Activated T-helper 2 cell treated with anti-CD3 and anti-CD28 coated beads, Interferon-gamma antibody, Interleukin-2, Interleukin-4, amounts not matched to agents 10 μg/mL and 5 μg/mL and 100 μg/mL, durations not matched to agents 14 hours and 24 hours and 36 hours (primary cell): ENCODE results near the gene RNF152. TPM values are rescaled to one million over a fixed set of nuclear protein-coding genes. Genes with fewer than 3 reads are reported as not detected.

Experiments used
- DNase-seq: peaks from one replicate; pipeline ENCODE4 v3.0.0; 2021; ENCODE audit warnings: low spot score
- H3K27ac Mint-ChIP-seq: one replicate; pipeline ENCODE4 v1.8.0; 2021; ENCODE audit warnings: mixed read lengths
- H3K27me3 Mint-ChIP-seq: one replicate; pipeline ENCODE4 v1.8.0; 2021; ENCODE audit warnings: low read depth, mixed read lengths
- H3K36me3 Mint-ChIP-seq: one replicate; pipeline ENCODE4 v1.8.0; 2021; ENCODE audit warnings: low read depth, mixed read lengths
- H3K4me1 Mint-ChIP-seq: one replicate; pipeline ENCODE4 v1.8.0; 2021; ENCODE audit warnings: low read depth, mixed read lengths
- H3K4me3 Mint-ChIP-seq: one replicate; pipeline ENCODE4 v1.8.0; 2021; ENCODE audit warnings: low read depth, mild to moderate bottlenecking, moderate library complexity, mixed read lengths
- H3K9me3 Mint-ChIP-seq: one replicate; pipeline ENCODE4 v1.8.0; 2021; ENCODE audit warnings: mixed read lengths
- intact Hi-C: fragments of 100-400 bp; cut with micrococcal nuclease; formaldehyde crosslinking; loops from one replicate; pipeline ENCODE4 v1.15.1; 2023
- total RNA-seq: library from RNA; stranded (reverse); gene quantifications from 2 replicates; pipeline ENCODE4 v1.2.3, GENCODE V29; 2022

RNF152 gene
- total RNA-seq, 1 donor from 2014 or later = 0.21 TPM

DNA sequence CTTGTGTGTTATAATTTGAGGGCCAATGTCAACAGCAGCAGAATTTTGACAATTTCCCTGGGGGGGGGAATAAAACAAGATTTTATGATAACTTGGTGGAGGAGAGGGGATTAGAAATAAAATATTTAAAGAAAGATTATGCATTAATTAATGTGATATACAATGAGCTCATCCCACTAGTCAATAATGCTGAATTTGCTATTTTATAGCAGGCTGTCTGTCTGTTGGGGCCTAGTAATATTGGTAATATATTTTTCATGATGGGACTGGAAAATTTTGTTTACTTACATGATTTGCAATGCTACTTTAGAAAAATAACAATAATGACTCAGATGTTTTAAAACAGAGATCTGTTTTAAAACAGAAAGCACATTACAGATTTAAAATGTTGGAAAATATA is 118.0 kb downstream of the RNF152 start:
- no peak overlapping the region for H3K4me3 Mint-ChIP-seq
- H3K9me3 Mint-ChIP-seq = peaks cover 11% of the 10 kb centered on the region
- no peak overlapping the region for H3K27ac Mint-ChIP-seq
- no peaks in the 10 kb centered on the region for H3K36me3 Mint-ChIP-seq
- intact Hi-C loops = no loop called here
- no peaks in the 10 kb centered on the region for H3K4me1 Mint-ChIP-seq
- no peak for DNase-seq
- H3K27me3 Mint-ChIP-seq = peaks cover 8% of the 10 kb centered on the region

DNA sequence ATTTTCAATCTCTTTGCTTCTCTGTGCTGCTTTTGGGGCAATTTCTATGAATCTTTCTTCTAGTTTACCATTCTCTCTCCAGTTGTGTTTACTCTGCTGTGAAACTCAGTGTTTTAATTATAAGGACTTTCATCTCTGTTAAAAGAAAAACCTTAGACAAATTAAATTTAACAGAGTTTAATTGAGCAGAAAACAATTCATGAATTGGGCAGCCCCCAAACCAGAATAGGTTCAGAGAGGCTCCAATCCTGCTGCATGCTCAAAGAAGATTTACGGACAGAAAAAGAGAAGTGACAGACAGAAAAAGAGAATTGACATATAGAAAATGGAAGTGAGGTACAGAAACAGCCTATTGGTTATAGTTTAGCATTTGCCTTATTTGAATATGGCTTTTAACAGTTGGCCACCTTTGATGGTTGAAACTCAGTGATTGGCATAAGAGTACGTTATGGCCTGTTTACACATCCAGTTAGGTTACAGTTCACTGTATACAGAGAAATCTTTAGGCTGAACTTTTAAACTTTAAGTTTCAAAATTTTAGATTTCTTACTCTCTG is 120.4 kb downstream of the RNF152 start:
- H3K9me3 Mint-ChIP-seq = peaks cover 11% of the 10 kb centered on the region
- intact Hi-C loops = no loop called here
- no peaks in the 10 kb centered on the region for H3K4me1 Mint-ChIP-seq
- H3K4me3 Mint-ChIP-seq = no peak overlapping the region
- H3K27ac Mint-ChIP-seq = no peak overlapping the region
- no peaks in the 10 kb centered on the region for H3K36me3 Mint-ChIP-seq
- no peak for DNase-seq
- peaks cover 9% of the 10 kb centered on the region for H3K27me3 Mint-ChIP-seq

DNA sequence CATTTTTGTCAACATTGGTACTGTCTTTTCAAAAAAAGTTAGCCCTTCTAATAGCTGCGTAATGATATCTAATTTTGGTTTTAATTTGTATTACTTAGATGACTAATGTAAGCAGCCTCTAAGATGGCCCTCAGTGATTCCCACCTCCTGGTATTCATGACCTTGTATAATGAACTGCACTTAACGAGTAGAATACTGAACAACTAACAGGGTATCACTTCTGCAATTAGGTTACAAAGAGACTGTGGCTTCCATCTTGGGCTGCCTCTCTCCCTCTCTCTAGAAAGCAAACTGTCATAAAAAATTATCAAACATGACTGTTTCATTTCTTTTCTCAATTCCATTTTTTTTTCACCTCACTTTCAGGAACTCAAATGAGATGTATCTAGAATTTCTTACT is 120.9 kb downstream of the RNF152 start:
- H3K27ac Mint-ChIP-seq = no peak overlapping the region
- intact Hi-C loops = no loop called here
- H3K4me3 Mint-ChIP-seq = no peak overlapping the region
- peaks cover 11% of the 10 kb centered on the region for H3K9me3 Mint-ChIP-seq
- no peaks in the 10 kb centered on the region for H3K36me3 Mint-ChIP-seq
- DNase-seq = no peak
- no peaks in the 10 kb centered on the region for H3K4me1 Mint-ChIP-seq
- peaks cover 10% of the 10 kb centered on the region for H3K27me3 Mint-ChIP-seq

DNA sequence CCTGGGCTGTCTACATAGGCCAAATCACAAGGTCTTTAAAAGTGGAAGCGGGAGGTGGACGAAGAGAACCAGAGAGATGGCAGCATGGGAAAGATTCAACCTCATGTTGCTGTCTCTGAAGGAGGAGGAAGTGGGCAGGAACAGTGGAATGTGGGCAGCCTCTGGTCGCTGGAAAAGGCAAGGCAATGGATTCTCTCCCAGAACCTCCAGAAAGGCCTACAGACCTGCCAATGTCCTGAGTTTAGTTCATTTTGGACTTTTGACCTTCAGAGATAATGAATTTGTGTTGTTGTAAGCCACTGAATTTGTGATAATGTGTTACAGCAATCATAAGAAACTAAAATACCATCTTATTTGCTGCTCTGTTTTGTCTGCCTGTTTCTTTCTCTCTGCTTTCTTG is 122.5 kb downstream of the RNF152 start:
- H3K4me3 Mint-ChIP-seq = no peak overlapping the region
- intact Hi-C loops = no loop called here
- peaks cover 14% of the 10 kb centered on the region for H3K27me3 Mint-ChIP-seq
- no peak for DNase-seq
- no peaks in the 10 kb centered on the region for H3K36me3 Mint-ChIP-seq
- peaks cover under 1% of the 10 kb centered on the region for H3K4me1 Mint-ChIP-seq
- H3K9me3 Mint-ChIP-seq = no peaks in the 10 kb centered on the region
- H3K27ac Mint-ChIP-seq = no peak overlapping the region

DNA sequence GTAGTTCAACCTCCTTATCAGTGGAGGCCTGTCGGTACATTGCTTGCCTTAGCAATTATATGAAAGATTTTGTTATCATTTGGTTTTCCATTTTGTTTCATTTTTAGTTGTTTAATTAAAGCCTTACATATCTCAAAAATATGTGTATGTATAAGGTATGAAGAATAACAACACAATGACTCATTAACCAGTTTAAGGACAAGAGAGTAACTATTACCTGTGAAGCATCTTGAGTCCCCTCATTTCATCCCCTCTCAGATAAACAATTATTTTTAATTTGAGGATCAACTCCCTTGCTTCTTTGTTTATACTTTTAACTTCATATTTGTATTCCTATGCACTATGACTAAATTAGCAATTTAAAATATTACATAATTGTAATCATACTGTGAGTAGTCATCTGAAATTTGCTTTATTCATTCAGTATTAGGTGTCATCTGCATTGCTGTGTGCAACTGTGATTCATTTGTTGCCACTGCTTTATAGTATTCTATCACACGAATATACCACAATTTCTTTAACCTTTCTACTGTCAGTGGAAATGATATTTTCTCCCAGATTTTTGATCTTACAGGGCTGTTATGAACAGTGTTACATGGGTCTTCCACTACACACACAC is 126.4 kb downstream of the RNF152 start:
- Mint-ChIP-seq H3K4me1 (peaks cover 9% of the 10 kb centered on the region), H3K4me3 (no peak overlapping the region), H3K36me3 (no peaks in the 10 kb centered on the region), H3K9me3 (no peaks in the 10 kb centered on the region), H3K27ac (no peak overlapping the region), H3K27me3 (peaks cover 24% of the 10 kb centered on the region)
- no peak for DNase-seq
- intact Hi-C loops = loop anchor here (10.0 kb wide), 1 partner anchor 188 kb away; no protein-coding TSS in a partner anchor

DNA sequence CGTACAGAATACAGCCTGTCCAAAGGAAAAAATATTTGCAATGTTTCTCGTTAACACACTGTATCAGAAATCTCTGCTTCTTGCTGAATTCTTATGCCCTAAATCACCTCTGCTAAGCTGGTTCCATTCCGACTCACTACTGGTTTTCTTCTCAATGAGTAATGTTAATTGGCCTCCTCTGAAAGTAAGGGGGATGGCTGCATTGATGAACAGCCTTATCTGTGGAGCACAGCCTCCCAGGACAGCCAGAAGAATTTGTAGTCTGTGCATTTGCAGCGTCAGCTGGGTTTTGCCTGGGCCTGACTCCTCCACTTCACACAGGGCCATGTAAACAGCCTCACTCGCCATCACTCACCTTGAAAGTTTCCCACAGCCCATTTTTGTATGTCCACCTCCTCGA is 127.7 kb downstream of the RNF152 start:
- intact Hi-C loops = loop anchor here (10.0 kb wide), 1 partner anchor 190 kb away; no protein-coding TSS in a partner anchor

DNA sequence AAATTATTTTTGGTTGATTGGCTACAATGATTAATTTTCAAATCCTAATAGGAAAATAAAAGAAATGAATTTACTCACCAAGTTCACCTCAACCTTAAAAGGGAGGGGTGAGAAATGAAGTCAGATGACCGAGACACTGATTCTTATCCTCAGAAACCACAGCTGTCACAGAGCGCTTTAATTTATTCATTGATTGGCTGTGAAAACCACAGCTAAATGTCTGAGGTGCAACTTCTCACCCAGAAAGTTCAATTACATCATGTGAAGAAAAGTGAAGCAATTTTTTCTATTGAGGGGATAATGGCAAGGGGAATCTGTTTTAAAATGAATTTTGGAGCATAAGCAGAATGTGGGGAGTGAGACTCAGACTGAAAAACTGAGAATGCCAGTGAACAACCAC is 128.4 kb downstream of the RNF152 start:
- no peaks in the 10 kb centered on the region for H3K9me3 Mint-ChIP-seq
- no peak overlapping the region for H3K27ac Mint-ChIP-seq
- intact Hi-C loops = loop anchor here (10.0 kb wide), 1 partner anchor 190 kb away; no protein-coding TSS in a partner anchor
- no peak for DNase-seq
- H3K36me3 Mint-ChIP-seq = no peaks in the 10 kb centered on the region
- peaks cover 32% of the 10 kb centered on the region for H3K27me3 Mint-ChIP-seq
- peaks cover 9% of the 10 kb centered on the region for H3K4me1 Mint-ChIP-seq
- no peak overlapping the region for H3K4me3 Mint-ChIP-seq

More for the DNA sequence above, 127.7 kb downstream of the RNF152 start:
- peaks cover 31% of the 10 kb centered on the region for H3K27me3 Mint-ChIP-seq
- H3K4me3 Mint-ChIP-seq = no peak overlapping the region
- no peaks in the 10 kb centered on the region for H3K9me3 Mint-ChIP-seq
- H3K4me1 Mint-ChIP-seq = peaks cover 9% of the 10 kb centered on the region
- DNase-seq = no peak
- H3K36me3 Mint-ChIP-seq = no peaks in the 10 kb centered on the region
- no peak overlapping the region for H3K27ac Mint-ChIP-seq

DNA sequence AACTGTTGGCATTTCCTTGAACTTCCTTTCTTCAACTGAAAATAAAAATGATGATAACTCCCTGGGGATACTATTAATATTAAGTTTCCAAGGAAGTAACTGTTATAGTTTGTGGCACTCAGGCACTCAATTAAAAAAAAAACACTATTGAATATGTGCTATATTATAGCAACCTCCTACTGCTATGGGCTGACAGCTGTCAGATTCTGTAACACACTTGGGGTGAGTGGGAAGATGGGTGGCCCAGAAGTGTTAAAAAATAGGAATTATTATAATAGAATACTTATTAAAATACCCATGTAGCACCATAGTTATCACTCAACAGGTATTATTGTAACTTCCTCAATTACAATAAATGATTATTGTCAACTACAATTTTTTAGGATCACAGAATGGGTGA is 130.9 kb downstream of the RNF152 start:
- DNase-seq = no peak
- H3K4me1 Mint-ChIP-seq = peaks cover 9% of the 10 kb centered on the region
- H3K27me3 Mint-ChIP-seq = peaks cover 31% of the 10 kb centered on the region
- no peaks in the 10 kb centered on the region for H3K9me3 Mint-ChIP-seq
- H3K27ac Mint-ChIP-seq = no peak overlapping the region
- no peaks in the 10 kb centered on the region for H3K36me3 Mint-ChIP-seq
- no peak overlapping the region for H3K4me3 Mint-ChIP-seq
- intact Hi-C loops = loop anchor here (10.0 kb wide), 1 partner anchor 193 kb away; no protein-coding TSS in a partner anchor
